T-helper 1 cell treated with Interleukin-12 subunit alpha and Interleukin-12 subunit beta and Interleukin-4 antibody, amounts not matched to agents 30 ng/mL and 1 ng/mL, for 36 hours (primary cell): ENCODE measurements around the gene PFKP. TPM values are rescaled to one million over a fixed set of nuclear protein-coding genes. Genes with fewer than 3 reads are reported as not detected.

Source experiments
- intact Hi-C: fragments of 100-400 bp; cut with micrococcal nuclease; formaldehyde crosslinking; loops from one replicate; pipeline ENCODE4 v1.15.1; 2024
- total RNA-seq: library from RNA; stranded (reverse); gene quantifications from 2 replicates; pipeline ENCODE4 v1.2.3, GENCODE V29; 2022

The PFKP gene
- total RNA-seq, 1 donor from 2014 or later: 151 TPM

- intact Hi-C loops: no loop called here
Measured at GRCh38 chr10:3185386-3185785, 118.0 kb downstream of the PFKP start.

GRCh38 chr10:3186368-3186767 is 119.0 kb downstream of the PFKP start:
- intact Hi-C loops: no loop called here

Other genes with a start within 250 kb of the PFKP start
- 54.9 and 58.6 TPM in 2 replicates for gene PITRM1, start 105.2 kb downstream of the PFKP start, total RNA-seq